AG04449 (cell line): ENCODE measurements around the gene LGALSL.

Source experiments
- CTCF ChIA-PET: fragments of 350-600 bp; formaldehyde crosslinking; extraction: SDS; loops from one replicate; lab custom pipeline; 2021; ENCODE audit warnings: antibody characterized with exemption; lab: Yijun Ruan, JAX
- POLR2A ChIA-PET: fragments of 400-600, 350-600 bp; formaldehyde crosslinking; extraction: SDS; loops from one replicate; lab custom pipeline; 2020; ENCODE audit warnings: antibody characterized with exemption, inconsistent platforms; lab: Yijun Ruan, JAX
- DNase-seq: peaks from one replicate; pipeline ENCODE4 v3.0.0-alpha.2; 2010; ENCODE audit warnings: low read depth, low spot score
- H3K4me3 ChIP-seq: 2 replicates; pipeline ENCODE4 v1.5.1; 2011; ENCODE audit warnings: low read depth, mild to moderate bottlenecking, control low read depth, low read length
- CTCF ChIP-seq: IDR thresholded peaks from one replicate; pipeline ENCODE4 v1.5.1; 2011; ENCODE audit warnings: mild to moderate bottlenecking, moderate library complexity, low read length, control low read depth, inconsistent platforms; ENCODE audit not compliant: insufficient read depth; ENCODE audit errors: missing control alignments

LGALSL gene

GRCh38 chr2:64460330-64460729, 6.4 kb downstream of the LGALSL start:
- CTCF ChIA-PET: interaction anchor here (0.9 to 2.8 kb wide), 3 partner anchors 28 to 439 kb away, joined by 3 to 12 read pairs (median 3); no protein-coding TSS in a partner anchor
- H3K4me3 ChIP-seq: no peak overlapping the region
- no peak for TF ChIP-seq CTCF
- no peak for DNase-seq
- POLR2A ChIA-PET: no interaction called here

GRCh38 chr2:64461271-64462058, 7.5 kb downstream of the LGALSL start:
- ChIA-PET CTCF (interaction anchor here (1.6 to 2.8 kb wide), 2 partner anchors 26 to 27 kb away, joined by 6 to 12 read pairs; no protein-coding TSS in a partner anchor), POLR2A (no interaction called here)

GRCh38 chr2:64462171-64462570, 8.2 kb downstream of the LGALSL start:
- H3K4me3 ChIP-seq: no peak overlapping the region
- no peak for TF ChIP-seq CTCF
- POLR2A ChIA-PET: no interaction called here
- CTCF ChIA-PET: interaction anchor here (0.7 to 1.6 kb wide), 3 partner anchors 12 to 25 kb away, joined by 3 to 6 read pairs (median 4); no protein-coding TSS in a partner anchor
- no peak for DNase-seq

More at GRCh38 chr2:64461271-64462058, 7.5 kb downstream of the LGALSL start:
- H3K4me3 ChIP-seq: no peak overlapping the region
- DNase-seq: no peak
- no peak for TF ChIP-seq CTCF

GRCh38 chr2:64462940-64463700, 9.2 kb downstream of the LGALSL start:
- H3K4me3 ChIP-seq: no peak overlapping the region
- CTCF ChIA-PET: interaction anchor here (0.7 to 2.9 kb wide), 5 partner anchors 11 to 25 kb away, joined by 3 to 13 read pairs (median 4); no protein-coding TSS in a partner anchor
- no peak for DNase-seq
- TF ChIP-seq CTCF: no peak
- POLR2A ChIA-PET: no interaction called here

GRCh38 chr2:64463781-64464180, 9.8 kb downstream of the LGALSL start:
- CTCF ChIA-PET: interaction anchor here (0.9 to 2.9 kb wide), 4 partner anchors 10 to 60 kb away, joined by 3 to 13 read pairs (median 4); no protein-coding TSS in a partner anchor
- DNase-seq: no peak

More at GRCh38 chr2:64463781-64464180, 9.8 kb downstream of the LGALSL start:
- no peak for TF ChIP-seq CTCF
- no peak overlapping the region for H3K4me3 ChIP-seq
- POLR2A ChIA-PET: no interaction called here
